Astrocyte (in vitro differentiated cells and primary cell): ENCODE results near the gene KRT7.
"Not testable (repeated sequence)": the region's sequence is repeated elsewhere in the genome, so short reads cannot be mapped to it uniquely, and the experiment has no call there.

ENCODE experiments used
- CTCF ChIP-seq: IDR thresholded peaks from 2 replicates; pipeline ENCODE4 v1.5.1; 2011; ENCODE audit warnings: low read depth, mild to moderate bottlenecking, inconsistent platforms, low read length, moderate library complexity; ENCODE audit not compliant: insufficient read depth
- EZH2 ChIP-seq: IDR thresholded peaks from 2 replicates; pipeline ENCODE4 v1.6.1; 2012; ENCODE audit warnings: mild to moderate bottlenecking, low read length, inconsistent platforms; ENCODE audit not compliant: insufficient read depth

DNA sequence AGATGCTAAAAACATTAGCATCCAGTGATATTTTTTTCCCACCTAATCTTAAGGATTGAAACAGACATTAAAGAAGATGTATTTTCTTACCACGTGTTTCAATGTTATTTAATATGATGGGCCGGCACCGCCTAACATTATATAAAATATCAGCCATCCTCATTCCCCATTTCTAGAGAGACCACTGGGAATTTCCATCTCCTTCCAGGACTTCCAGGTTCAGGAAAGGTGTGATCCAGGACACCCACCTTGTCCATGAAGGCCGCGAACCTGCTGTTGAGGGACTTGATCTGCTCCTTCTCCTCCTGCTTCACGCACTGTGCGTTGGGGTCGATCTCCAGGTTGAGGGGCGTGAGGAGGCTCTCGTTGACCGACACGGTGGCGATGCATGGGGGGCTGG lies 24.9 kb downstream of the KRT7 start:
- not testable (repeated sequence) for TF ChIP-seq EZH2, CTCF
